Measurements from ENCODE around the gene CYP26B1.

DNA sequence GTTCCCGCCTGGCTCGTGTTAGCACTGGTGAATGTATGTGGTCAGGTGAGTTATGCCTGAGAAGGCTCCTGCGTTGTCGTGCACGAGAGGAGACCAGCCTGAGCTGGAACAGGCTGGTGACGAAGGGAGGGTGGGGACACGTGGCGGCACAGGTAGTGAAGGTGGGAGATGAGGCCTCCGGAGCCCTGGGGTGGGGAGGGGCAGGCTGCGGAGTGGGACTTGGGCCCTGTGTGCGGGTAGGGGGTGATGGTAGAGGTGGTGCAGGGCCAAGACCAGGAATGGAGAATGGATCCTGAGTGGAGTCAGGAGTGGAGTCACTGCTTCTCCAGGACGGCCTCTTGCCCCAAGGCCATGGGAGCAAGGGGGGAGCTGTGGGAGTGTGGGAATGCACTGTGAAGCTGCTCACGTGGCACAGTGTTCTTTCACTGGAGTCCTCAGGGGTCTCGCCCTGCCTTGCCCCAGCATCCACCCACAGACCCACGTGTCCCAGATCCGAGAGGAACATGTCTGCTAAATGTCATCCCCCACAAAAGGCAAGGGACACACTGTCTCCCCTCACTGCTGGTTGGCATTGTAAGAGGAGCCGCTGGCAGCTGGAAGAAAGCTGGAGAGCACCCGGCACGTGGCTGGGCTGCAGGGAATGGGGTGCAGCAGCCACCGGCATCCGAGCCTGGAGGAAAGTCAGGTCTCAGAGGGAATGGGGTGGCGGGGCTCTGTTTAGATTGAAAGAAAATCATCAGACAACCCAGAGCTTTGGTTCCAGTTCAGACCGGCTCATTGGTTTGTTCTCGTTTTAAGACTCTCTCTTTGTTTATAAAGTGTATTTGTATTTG, 63.7 kb downstream of the CYP26B1 start:
- TF ChIP-seq POLR2A (IDR thresholded peaks at IDR 0.05): no peak
- TF ChIP-seq, protein P1, sequence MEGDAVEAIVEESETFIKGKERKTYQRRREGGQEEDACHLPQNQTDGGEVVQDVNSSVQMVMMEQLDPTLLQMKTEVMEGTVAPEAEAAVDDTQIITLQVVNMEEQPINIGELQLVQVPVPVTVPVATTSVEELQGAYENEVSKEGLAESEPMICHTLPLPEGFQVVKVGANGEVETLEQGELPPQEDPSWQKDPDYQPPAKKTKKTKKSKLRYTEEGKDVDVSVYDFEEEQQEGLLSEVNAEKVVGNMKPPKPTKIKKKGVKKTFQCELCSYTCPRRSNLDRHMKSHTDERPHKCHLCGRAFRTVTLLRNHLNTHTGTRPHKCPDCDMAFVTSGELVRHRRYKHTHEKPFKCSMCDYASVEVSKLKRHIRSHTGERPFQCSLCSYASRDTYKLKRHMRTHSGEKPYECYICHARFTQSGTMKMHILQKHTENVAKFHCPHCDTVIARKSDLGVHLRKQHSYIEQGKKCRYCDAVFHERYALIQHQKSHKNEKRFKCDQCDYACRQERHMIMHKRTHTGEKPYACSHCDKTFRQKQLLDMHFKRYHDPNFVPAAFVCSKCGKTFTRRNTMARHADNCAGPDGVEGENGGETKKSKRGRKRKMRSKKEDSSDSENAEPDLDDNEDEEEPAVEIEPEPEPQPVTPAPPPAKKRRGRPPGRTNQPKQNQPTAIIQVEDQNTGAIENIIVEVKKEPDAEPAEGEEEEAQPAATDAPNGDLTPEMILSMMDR (IDR thresholded peaks at IDR 0.05): no peak

Data from heart left ventricle (tissue), 13 donors.